ENCODE data around the gene MOGAT3.

DNA sequence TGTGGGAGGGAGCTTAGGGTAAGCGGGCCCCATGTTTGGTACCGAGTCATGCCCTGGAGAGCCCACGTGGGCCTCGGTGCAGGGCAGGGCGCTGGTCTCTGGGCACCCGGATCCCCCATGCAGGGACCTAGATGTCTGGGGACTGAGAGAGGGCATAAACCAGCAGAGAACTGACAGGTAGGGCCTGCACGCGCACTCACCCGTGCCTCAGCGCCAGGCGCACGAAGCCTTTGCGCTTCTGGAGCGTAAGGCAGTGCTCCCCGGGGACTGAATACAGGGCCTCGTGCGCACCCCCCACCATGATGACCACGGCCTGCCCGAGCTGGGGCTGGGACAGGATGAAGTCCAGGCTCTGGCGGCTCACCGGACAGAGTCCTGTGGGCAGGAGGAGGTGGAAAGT, 2.8 kb downstream of the MOGAT3 start:
- TF ChIP-seq, protein P1, sequence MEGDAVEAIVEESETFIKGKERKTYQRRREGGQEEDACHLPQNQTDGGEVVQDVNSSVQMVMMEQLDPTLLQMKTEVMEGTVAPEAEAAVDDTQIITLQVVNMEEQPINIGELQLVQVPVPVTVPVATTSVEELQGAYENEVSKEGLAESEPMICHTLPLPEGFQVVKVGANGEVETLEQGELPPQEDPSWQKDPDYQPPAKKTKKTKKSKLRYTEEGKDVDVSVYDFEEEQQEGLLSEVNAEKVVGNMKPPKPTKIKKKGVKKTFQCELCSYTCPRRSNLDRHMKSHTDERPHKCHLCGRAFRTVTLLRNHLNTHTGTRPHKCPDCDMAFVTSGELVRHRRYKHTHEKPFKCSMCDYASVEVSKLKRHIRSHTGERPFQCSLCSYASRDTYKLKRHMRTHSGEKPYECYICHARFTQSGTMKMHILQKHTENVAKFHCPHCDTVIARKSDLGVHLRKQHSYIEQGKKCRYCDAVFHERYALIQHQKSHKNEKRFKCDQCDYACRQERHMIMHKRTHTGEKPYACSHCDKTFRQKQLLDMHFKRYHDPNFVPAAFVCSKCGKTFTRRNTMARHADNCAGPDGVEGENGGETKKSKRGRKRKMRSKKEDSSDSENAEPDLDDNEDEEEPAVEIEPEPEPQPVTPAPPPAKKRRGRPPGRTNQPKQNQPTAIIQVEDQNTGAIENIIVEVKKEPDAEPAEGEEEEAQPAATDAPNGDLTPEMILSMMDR (IDR thresholded peaks at IDR 0.05): no peak
- TF ChIP-seq ZFX (IDR thresholded peaks at IDR 0.05; ENCODE audit: borderline replicate concordance): no peak
